HL-60 (cell line): ENCODE measurements around the gene REXO1.

ENCODE experiments used
- DNase-seq, 2 experiments: peaks; one replicate each; pipeline ENCODE4 v3.0.0-alpha.2; 2010 to 2020; ENCODE audit warnings: low read depth in 1 of 2, low spot score in 1 of 2
- H3K27ac ChIP-seq: fragments of 250-450 bp; sonication (Bioruptor Pico); replicated peaks from 2 replicates; pipeline ENCODE4 v1.5.1; 2020; ENCODE audit warnings: mild to moderate bottlenecking, moderate library complexity
- H3K27me3 ChIP-seq: fragments of 250-450 bp; sonication (Bioruptor Pico); 2 replicates; pipeline ENCODE4 v1.5.1; 2021; ENCODE audit warnings: mild to moderate bottlenecking, moderate library complexity; ENCODE audit not compliant: insufficient read depth, poor library complexity, severe bottlenecking
- H3K4me3 ChIP-seq: replicated peaks from 2 replicates; pipeline ENCODE4 v1.5.1; 2011; ENCODE audit warnings: mild to moderate bottlenecking, control low read depth, low read length; ENCODE audit not compliant: insufficient read depth
- GABPA ChIP-seq: IDR thresholded peaks from 2 replicates; pipeline ENCODE4 v1.6.1; 2012; ENCODE audit warnings: low read depth
- POLR2AphosphoS5 ChIP-seq: IDR thresholded peaks from 2 replicates; pipeline ENCODE4 v1.6.1; 2012; ENCODE audit warnings: low read depth
- SPI1 ChIP-seq: IDR thresholded peaks from 2 replicates; pipeline ENCODE4 v1.6.1; 2012; ENCODE audit warnings: low read depth, mild to moderate bottlenecking, borderline replicate concordance
- TF ChIP-seq, protein P1 (sequence below): IDR thresholded peaks from one replicate; pipeline ENCODE4 v1.5.1; 2011; ENCODE audit warnings: low read length, control low read depth, inconsistent platforms; ENCODE audit not compliant: insufficient read depth
- TF ChIP-seq, protein P2 (sequence below): IDR thresholded peaks from 2 replicates; pipeline ENCODE4 v1.6.1; 2012; ENCODE audit warnings: low read depth; ENCODE audit not compliant: insufficient replicate concordance

The REXO1 gene

DNA sequence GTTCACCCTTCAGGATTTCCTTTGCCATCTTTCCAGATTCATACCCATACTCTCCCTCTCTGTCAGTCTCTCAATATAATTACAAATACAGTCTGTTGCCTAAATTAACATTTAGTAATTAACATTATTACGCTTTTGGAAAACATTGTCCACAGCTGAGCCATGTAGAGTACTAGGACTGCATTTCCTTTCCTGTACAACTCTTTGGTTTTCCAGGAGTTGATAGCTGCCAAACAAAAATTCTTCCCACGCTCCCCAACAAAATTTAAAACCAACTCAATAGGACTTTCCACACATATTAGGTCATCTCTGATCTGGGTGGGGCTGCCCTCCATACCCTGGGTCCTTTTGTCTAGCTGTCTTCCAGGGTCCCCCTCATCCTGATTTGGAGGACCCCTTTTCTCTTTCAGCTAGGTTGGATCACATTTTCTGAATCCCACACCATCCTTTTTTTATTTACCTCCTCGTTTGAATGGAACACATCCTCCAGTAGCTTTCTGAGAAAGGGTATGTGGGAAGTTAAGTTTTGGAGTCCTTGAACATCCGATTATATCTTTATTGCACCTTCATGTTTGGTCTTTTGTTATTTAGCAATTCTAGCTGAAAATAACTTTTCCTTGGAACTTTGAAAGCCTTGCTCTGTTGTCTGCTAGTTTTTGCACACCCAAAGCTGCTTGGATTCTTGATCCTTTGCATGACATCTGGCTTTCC lies 77.3 kb downstream of the REXO1 start:
- TF ChIP-seq SPI1, result no peak
- TF ChIP-seq, protein P1, sequence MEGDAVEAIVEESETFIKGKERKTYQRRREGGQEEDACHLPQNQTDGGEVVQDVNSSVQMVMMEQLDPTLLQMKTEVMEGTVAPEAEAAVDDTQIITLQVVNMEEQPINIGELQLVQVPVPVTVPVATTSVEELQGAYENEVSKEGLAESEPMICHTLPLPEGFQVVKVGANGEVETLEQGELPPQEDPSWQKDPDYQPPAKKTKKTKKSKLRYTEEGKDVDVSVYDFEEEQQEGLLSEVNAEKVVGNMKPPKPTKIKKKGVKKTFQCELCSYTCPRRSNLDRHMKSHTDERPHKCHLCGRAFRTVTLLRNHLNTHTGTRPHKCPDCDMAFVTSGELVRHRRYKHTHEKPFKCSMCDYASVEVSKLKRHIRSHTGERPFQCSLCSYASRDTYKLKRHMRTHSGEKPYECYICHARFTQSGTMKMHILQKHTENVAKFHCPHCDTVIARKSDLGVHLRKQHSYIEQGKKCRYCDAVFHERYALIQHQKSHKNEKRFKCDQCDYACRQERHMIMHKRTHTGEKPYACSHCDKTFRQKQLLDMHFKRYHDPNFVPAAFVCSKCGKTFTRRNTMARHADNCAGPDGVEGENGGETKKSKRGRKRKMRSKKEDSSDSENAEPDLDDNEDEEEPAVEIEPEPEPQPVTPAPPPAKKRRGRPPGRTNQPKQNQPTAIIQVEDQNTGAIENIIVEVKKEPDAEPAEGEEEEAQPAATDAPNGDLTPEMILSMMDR, result no peak
- no peak for TF ChIP-seq GABPA
- TF ChIP-seq, protein P2, sequence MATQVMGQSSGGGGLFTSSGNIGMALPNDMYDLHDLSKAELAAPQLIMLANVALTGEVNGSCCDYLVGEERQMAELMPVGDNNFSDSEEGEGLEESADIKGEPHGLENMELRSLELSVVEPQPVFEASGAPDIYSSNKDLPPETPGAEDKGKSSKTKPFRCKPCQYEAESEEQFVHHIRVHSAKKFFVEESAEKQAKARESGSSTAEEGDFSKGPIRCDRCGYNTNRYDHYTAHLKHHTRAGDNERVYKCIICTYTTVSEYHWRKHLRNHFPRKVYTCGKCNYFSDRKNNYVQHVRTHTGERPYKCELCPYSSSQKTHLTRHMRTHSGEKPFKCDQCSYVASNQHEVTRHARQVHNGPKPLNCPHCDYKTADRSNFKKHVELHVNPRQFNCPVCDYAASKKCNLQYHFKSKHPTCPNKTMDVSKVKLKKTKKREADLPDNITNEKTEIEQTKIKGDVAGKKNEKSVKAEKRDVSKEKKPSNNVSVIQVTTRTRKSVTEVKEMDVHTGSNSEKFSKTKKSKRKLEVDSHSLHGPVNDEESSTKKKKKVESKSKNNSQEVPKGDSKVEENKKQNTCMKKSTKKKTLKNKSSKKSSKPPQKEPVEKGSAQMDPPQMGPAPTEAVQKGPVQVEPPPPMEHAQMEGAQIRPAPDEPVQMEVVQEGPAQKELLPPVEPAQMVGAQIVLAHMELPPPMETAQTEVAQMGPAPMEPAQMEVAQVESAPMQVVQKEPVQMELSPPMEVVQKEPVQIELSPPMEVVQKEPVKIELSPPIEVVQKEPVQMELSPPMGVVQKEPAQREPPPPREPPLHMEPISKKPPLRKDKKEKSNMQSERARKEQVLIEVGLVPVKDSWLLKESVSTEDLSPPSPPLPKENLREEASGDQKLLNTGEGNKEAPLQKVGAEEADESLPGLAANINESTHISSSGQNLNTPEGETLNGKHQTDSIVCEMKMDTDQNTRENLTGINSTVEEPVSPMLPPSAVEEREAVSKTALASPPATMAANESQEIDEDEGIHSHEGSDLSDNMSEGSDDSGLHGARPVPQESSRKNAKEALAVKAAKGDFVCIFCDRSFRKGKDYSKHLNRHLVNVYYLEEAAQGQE, result no peak
- TF ChIP-seq POLR2AphosphoS5, result no peak
- no peak overlapping the region for H3K4me3 ChIP-seq
- no peak for DNase-seq
- peaks cover 44% of the 10 kb centered on the region for H3K27me3 ChIP-seq
- no peak overlapping the region for H3K27ac ChIP-seq

DNA sequence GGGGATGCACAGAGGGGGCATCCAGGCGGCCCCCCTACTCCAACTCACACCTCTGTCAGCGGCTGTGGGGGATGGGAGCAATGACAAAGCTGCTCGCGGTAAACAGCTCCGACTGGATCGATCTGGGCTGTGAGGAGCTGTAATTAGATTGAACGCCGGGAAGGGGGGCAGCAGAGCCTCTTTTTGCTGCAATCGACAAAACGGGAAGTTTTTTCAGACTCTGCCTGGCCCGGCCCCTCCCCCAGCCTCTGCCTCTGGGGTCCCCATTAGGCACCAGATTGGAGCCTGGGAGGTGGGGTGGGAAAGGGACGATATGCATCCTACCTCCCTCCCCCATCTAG lies 78.7 kb downstream of the REXO1 start:
- TF ChIP-seq SPI1, result no peak
- TF ChIP-seq GABPA, result no peak
- TF ChIP-seq, protein P1, result no peak
- TF ChIP-seq, protein P2, result no peak
- no peak for TF ChIP-seq POLR2AphosphoS5
- Histone ChIP-seq H3K27me3 (peaks cover 52% of the 10 kb centered on the region), H3K4me3 (no peak overlapping the region), H3K27ac (no peak overlapping the region)
- no peak for DNase-seq

DNA sequence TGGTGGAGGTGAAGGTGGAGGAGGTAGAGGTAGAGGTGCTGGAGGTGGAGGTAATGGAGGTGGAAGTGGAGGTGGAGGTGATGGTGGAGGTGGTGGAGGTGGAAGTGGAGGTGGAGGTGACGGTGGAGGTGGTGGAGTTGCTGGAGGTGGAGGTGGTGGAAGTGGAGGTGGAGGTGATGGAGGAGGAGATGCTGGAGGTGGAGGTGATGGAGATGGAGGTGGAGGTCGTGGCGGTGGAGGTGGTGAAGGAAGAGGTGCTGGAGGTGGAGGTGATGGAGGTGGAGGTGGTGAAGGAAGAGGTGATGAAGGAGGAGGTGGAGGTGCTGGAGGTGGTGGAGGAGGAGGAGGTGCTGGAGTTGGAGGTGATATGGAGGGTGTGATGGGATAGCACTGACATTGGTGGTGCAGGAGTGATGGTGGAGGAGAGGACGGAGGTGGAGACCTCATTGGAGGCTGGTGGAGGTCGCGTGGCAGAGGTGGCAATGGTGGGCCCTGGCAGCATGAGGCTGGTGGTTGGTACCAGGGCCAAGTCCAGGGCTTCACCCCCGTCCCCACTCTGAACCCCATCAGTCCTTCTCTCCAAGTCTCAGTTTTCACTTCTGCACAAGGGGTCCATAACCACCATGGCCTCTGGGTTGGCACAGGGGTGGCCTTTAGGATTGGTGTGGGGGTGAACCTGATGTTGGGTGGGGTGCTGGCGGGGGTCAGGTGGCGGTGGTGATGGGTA lies 79.2 kb downstream of the REXO1 start:
- DNase-seq, result no peak
- no peak for TF ChIP-seq SPI1
- no peak for TF ChIP-seq GABPA
- TF ChIP-seq, protein P1, result no peak
- Histone ChIP-seq H3K27ac (no peak overlapping the region), H3K4me3 (no peak overlapping the region), H3K27me3 (peaks cover 56% of the 10 kb centered on the region)
